ENCODE results near the gene KNL1. TPM values are rescaled to one million over a fixed set of nuclear protein-coding genes. Genes with fewer than 3 reads are reported as not detected.
A peak's percentile ranks its signal among the peaks of the same experiment; 100 is the strongest.

Gene KNL1
- total and polyA plus RNA-seq, 5 donors from 2014 or later: 0.46 to 9.7 (median 1.4) TPM

DNA sequence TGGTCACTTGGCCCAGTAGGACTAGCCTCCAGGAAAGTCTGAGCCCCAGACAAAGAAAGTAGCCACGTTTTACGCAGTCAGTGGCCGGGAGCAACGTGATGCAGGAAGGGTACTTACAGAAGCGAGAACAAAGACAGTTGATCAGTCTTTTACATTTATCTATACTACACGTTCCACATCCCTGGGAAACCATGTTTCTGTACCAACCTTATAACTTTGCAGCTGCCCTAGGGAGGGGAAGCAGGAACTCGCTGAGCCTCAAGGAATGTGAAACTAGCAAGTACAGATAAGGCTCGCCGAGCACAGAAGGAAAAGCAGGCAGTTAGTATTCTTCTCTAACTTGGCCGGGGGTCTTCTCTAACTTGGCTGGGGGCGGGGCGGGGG lies 3.4 kb upstream of the KNL1 start:
- peaks cover 15 to 39% (median 19%) of the 10 kb centered on the region in 4 donors for H3K4me1 Mint-ChIP-seq
- Histone ChIP-seq H3K4me1 (ENCODE audit: control insufficient read depth, insufficient read depth, low read length, poor library complexity, severe bottlenecking) (peaks cover 25% of the 10 kb centered on the region), H3K36me3 (ENCODE audit: control insufficient read depth, insufficient read depth, low read length) (no peaks in the 10 kb centered on the region), H3K27me3 (ENCODE audit: control insufficient read depth, insufficient read depth, low read length) (peaks cover 2% of the 10 kb centered on the region), H3K27ac (ENCODE audit: insufficient read depth, low read length, poor library complexity, severe bottlenecking) (no peak overlapping the region), H3K9me3 (ENCODE audit: control insufficient read depth in 2 of 2, low read length in 2 of 2) (no peaks in the 10 kb centered on the region), H3K4me3 (ENCODE audit: low read depth, low read length) (peak overlapping the region; percentile 82)
- H3K4me3 Mint-ChIP-seq: peak overlapping the region; percentile 61 to 93 (median 88)
- peak overlapping the region in 2 of 3 donors; percentile 16 to 84 for H3K27ac Mint-ChIP-seq
- no peaks in the 10 kb centered on the region for H3K36me3 Mint-ChIP-seq
- peaks cover 17% of the 10 kb centered on the region for H3K27me3 Mint-ChIP-seq
- no peaks in the 10 kb centered on the region for H3K9me3 Mint-ChIP-seq
- ATAC-seq (ENCODE audit: low read depth in 2 of 2) (no peak), DNase-seq (no peak)

DNA sequence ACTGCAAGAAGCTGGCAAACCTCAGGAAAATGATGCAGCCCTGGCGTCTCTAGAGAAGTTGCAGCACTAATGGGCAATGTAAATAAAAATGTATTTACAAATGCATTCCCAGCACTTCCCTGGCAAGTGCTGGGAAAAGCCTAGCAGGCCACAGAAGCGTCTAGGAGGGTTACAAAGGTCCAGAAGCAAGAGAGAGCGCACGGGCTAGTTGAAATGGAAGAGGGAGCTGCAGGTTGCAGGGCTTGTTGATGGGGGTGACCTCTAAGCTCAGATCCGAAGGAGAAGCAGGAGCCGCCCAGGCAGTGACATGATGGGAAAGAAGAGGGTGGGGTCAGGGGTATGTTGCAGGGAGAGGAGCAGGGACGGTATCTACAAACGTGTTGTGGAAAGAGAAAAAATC lies 2.7 kb upstream of the KNL1 start:
- Histone ChIP-seq H3K27me3 (ENCODE audit: control insufficient read depth, insufficient read depth, low read length) (peaks cover 2% of the 10 kb centered on the region), H3K36me3 (ENCODE audit: control insufficient read depth, insufficient read depth, low read length) (no peaks in the 10 kb centered on the region), H3K4me3 (ENCODE audit: low read depth, low read length) (no peak overlapping the region), H3K4me1 (ENCODE audit: control insufficient read depth, insufficient read depth, low read length, poor library complexity, severe bottlenecking) (peaks cover 25% of the 10 kb centered on the region), H3K9me3 (ENCODE audit: control insufficient read depth in 2 of 2, low read length in 2 of 2) (no peaks in the 10 kb centered on the region), H3K27ac (ENCODE audit: insufficient read depth, low read length, poor library complexity, severe bottlenecking) (no peak overlapping the region)
- no peak for DNase-seq
- H3K9me3 Mint-ChIP-seq: no peaks in the 10 kb centered on the region
- H3K27me3 Mint-ChIP-seq: peaks cover 14% of the 10 kb centered on the region
- no peak for ATAC-seq (ENCODE audit: low read depth in 2 of 2)
- H3K36me3 Mint-ChIP-seq: no peaks in the 10 kb centered on the region
- peak overlapping the region in 2 of 3 donors; percentile 78 to 90 for H3K27ac Mint-ChIP-seq
- peak overlapping the region in 3 of 4 donors; percentile 17 to 50 (median 22) for H3K4me3 Mint-ChIP-seq
- peaks cover 15 to 40% (median 19%) of the 10 kb centered on the region in 4 donors for H3K4me1 Mint-ChIP-seq

DNA sequence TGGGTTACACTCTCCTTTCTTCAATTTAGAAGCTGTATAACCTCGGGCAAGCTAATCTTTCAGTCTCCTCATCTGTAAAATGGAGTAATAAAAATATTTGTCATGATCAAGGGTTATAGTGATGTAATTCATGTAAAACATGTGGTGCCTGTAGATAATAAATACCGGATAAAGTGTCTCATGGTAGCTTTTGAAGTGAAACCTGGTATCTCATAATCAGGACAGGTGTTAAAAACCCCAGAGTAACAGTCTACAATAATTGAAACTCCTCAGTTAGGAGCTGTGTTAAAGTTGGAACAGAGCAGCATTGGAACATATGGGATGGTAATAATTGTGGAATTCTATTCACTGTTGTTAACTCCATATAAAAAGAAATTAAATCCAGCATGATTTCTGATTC lies 884 bp upstream of the KNL1 start:
- Mint-ChIP-seq H3K9me3 (no peaks in the 10 kb centered on the region), H3K4me1 (peaks cover 15 to 40% (median 19%) of the 10 kb centered on the region in 4 donors), H3K4me3 (peak overlapping the region; percentile 88 to 98 (median 95)), H3K36me3 (no peaks in the 10 kb centered on the region), H3K27me3 (peaks cover 10% of the 10 kb centered on the region), H3K27ac (peak overlapping the region; percentile 89 to 100 (median 99))
- no peaks in the 10 kb centered on the region for H3K9me3 ChIP-seq (ENCODE audit: control insufficient read depth in 2 of 2, low read length in 2 of 2)
- H3K27me3 ChIP-seq (ENCODE audit: control insufficient read depth, insufficient read depth, low read length): peaks cover 2% of the 10 kb centered on the region
- peak; percentile 25 to 29 for ATAC-seq (ENCODE audit: low read depth in 2 of 2)
- peak overlapping the region; percentile 99 for H3K4me3 ChIP-seq (ENCODE audit: low read depth, low read length)
- peak overlapping the region; percentile 95 for H3K27ac ChIP-seq (ENCODE audit: insufficient read depth, low read length, poor library complexity, severe bottlenecking)
- H3K4me1 ChIP-seq (ENCODE audit: control insufficient read depth, insufficient read depth, low read length, poor library complexity, severe bottlenecking): peaks cover 25% of the 10 kb centered on the region
- H3K36me3 ChIP-seq (ENCODE audit: control insufficient read depth, insufficient read depth, low read length): no peaks in the 10 kb centered on the region
- DNase-seq: peak in 2 of 3 donors; percentile 42 to 66

- Histone ChIP-seq H3K36me3 (ENCODE audit: control insufficient read depth, insufficient read depth, low read length) (no peaks in the 10 kb centered on the region), H3K27me3 (ENCODE audit: control insufficient read depth, insufficient read depth, low read length) (no peaks in the 10 kb centered on the region), H3K4me3 (ENCODE audit: low read depth, low read length) (peak overlapping the region; percentile 99), H3K4me1 (ENCODE audit: control insufficient read depth, insufficient read depth, low read length, poor library complexity, severe bottlenecking) (peaks cover 28% of the 10 kb centered on the region), H3K9me3 (ENCODE audit: control insufficient read depth in 2 of 2, low read length in 2 of 2) (no peaks in the 10 kb centered on the region), H3K27ac (ENCODE audit: insufficient read depth, low read length, poor library complexity, severe bottlenecking) (peak overlapping the region; percentile 95)
- Mint-ChIP-seq H3K36me3 (no peaks in the 10 kb centered on the region), H3K9me3 (no peaks in the 10 kb centered on the region), H3K4me3 (peak overlapping the region; percentile 88 to 98 (median 95)), H3K27me3 (peaks cover 10% of the 10 kb centered on the region), H3K27ac (peak overlapping the region; percentile 89 to 100 (median 99)), H3K4me1 (peaks cover 14 to 40% (median 19%) of the 10 kb centered on the region in 4 donors)
- ATAC-seq (ENCODE audit: low read depth in 2 of 2) (peak; percentile 28 to 44), DNase-seq (no peak)
Measured at GRCh38 chr15:40594429-40594836, 384 bp downstream of the KNL1 start.

DNA sequence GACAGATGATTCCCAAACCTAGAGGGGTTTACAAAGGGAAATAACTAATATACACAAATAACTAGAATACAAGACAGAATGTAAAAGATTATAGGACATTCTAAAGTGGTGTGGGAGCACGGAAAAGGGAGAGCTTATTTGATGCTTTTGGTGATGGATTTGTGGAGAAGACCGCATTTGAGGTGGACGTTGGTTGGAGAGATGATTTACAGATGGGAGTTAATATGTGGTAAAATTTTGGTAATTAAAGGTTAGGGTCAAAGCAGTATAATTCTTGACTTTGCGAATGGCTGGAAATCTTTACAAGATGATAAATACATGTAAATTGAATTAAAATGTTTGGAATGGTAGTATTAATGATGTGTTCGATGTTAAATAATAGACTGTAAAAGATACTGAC lies 1.2 kb downstream of the KNL1 start:
- H3K27ac Mint-ChIP-seq: peak overlapping the region in 2 of 3 donors; percentile 99 to 100
- H3K4me3 ChIP-seq (ENCODE audit: low read depth, low read length): peak overlapping the region; percentile 99
- peak overlapping the region; percentile 95 for H3K27ac ChIP-seq (ENCODE audit: insufficient read depth, low read length, poor library complexity, severe bottlenecking)
- no peaks in the 10 kb centered on the region for H3K9me3 Mint-ChIP-seq
- no peaks in the 10 kb centered on the region for H3K36me3 ChIP-seq (ENCODE audit: control insufficient read depth, insufficient read depth, low read length)
- peaks cover 10% of the 10 kb centered on the region for H3K27me3 Mint-ChIP-seq
- DNase-seq (no peak), ATAC-seq (ENCODE audit: low read depth in 2 of 2) (no peak)
- no peaks in the 10 kb centered on the region for H3K9me3 ChIP-seq (ENCODE audit: control insufficient read depth in 2 of 2, low read length in 2 of 2)
- H3K36me3 Mint-ChIP-seq: no peaks in the 10 kb centered on the region
- no peaks in the 10 kb centered on the region for H3K27me3 ChIP-seq (ENCODE audit: control insufficient read depth, insufficient read depth, low read length)
- H3K4me1 ChIP-seq (ENCODE audit: control insufficient read depth, insufficient read depth, low read length, poor library complexity, severe bottlenecking): peaks cover 23% of the 10 kb centered on the region
- H3K4me1 Mint-ChIP-seq: peaks cover 10 to 33% (median 22%) of the 10 kb centered on the region in 4 donors
- peak overlapping the region; percentile 88 to 98 (median 95) for H3K4me3 Mint-ChIP-seq

DNA sequence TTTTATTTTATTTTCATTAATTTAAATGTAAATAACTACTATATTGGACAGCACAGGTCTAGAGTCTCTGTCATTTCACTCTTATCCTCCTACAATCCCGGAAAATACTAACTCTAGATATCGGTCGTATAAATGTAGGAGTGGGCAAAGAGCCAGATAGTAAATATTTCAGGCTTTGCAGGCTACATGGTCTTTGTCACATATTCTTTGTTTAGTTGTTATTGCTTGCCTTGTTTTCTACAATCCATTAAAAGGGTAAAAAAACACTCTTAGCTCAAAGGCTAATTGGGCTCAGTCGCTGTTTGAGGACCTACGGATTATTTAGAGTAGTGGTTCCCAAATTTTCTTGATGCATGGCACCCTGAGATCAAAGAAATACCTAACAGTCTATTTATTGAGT lies 1.7 kb downstream of the KNL1 start:
- Mint-ChIP-seq H3K4me3 (peak overlapping the region in 1 of 4 donors; percentile 68), H3K36me3 (no peaks in the 10 kb centered on the region), H3K4me1 (peaks cover 10 to 34% (median 24%) of the 10 kb centered on the region in 4 donors), H3K27me3 (peaks cover 10% of the 10 kb centered on the region), H3K9me3 (no peaks in the 10 kb centered on the region), H3K27ac (no peak overlapping the region)
- DNase-seq (no peak), ATAC-seq (ENCODE audit: low read depth in 2 of 2) (no peak)
- peaks cover 23% of the 10 kb centered on the region for H3K4me1 ChIP-seq (ENCODE audit: control insufficient read depth, insufficient read depth, low read length, poor library complexity, severe bottlenecking)
- no peaks in the 10 kb centered on the region for H3K27me3 ChIP-seq (ENCODE audit: control insufficient read depth, insufficient read depth, low read length)
- H3K4me3 ChIP-seq (ENCODE audit: low read depth, low read length): no peak overlapping the region
- H3K9me3 ChIP-seq (ENCODE audit: control insufficient read depth in 2 of 2, low read length in 2 of 2): no peaks in the 10 kb centered on the region
- no peak overlapping the region for H3K27ac ChIP-seq (ENCODE audit: insufficient read depth, low read length, poor library complexity, severe bottlenecking)
- H3K36me3 ChIP-seq (ENCODE audit: control insufficient read depth, insufficient read depth, low read length): no peaks in the 10 kb centered on the region

DNA sequence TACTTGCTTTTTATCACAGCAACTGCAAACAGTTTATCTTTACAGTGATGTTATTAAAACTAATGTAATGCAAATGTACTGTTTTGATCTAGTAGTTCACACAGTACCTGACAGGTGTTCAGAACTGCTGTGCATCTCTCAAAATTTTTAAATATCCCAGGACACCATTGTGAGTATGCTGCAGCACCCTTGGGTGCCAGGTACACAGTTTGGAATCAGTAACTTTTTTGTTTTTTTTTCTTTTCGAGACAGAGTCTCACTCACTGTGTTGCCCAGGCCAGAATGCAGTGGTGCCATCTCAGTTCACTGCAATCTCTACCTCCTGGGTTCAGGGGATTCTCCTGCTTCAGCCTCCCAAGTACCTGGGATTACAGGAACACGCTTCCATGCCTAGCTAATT lies 3.0 kb downstream of the KNL1 start:
- ATAC-seq (ENCODE audit: low read depth in 2 of 2) (no peak), DNase-seq (no peak)
- Histone ChIP-seq H3K4me3 (ENCODE audit: low read depth, low read length) (no peak overlapping the region), H3K4me1 (ENCODE audit: control insufficient read depth, insufficient read depth, low read length, poor library complexity, severe bottlenecking) (peaks cover 23% of the 10 kb centered on the region), H3K27ac (ENCODE audit: insufficient read depth, low read length, poor library complexity, severe bottlenecking) (no peak overlapping the region), H3K36me3 (ENCODE audit: control insufficient read depth, insufficient read depth, low read length) (no peaks in the 10 kb centered on the region), H3K9me3 (ENCODE audit: control insufficient read depth in 2 of 2, low read length in 2 of 2) (no peaks in the 10 kb centered on the region), H3K27me3 (ENCODE audit: control insufficient read depth, insufficient read depth, low read length) (no peaks in the 10 kb centered on the region)
- Mint-ChIP-seq H3K27me3 (peaks cover 10% of the 10 kb centered on the region), H3K27ac (no peak overlapping the region), H3K36me3 (no peaks in the 10 kb centered on the region), H3K4me1 (peaks cover 10 to 35% (median 25%) of the 10 kb centered on the region in 4 donors), H3K4me3 (peak overlapping the region in 2 of 4 donors; percentile 62 to 64), H3K9me3 (no peaks in the 10 kb centered on the region)

DNA sequence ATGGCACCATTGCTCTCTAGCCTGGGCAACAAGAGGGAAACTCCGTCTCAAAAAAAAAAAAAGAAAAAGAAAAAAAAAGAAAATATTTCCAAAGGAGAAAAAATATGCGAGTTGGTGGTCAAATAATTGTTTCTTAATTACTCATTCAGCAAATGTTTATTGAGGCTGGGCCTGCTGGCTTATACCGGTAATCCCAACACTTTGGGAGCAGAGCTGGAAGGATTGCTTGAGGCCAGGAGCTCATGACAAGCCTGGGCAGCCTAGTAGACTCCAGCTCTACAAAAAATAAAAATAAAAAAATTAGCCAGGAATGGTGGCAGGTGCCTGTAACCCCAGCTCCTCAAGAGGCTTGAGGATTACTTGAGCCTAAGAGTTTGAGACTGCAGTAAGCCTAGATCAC lies 4.1 kb downstream of the KNL1 start:
- H3K36me3 Mint-ChIP-seq: no peaks in the 10 kb centered on the region
- no peak for ATAC-seq (ENCODE audit: low read depth in 2 of 2)
- H3K9me3 Mint-ChIP-seq: no peaks in the 10 kb centered on the region

More for the DNA sequence above, 4.1 kb downstream of the KNL1 start:
- no peaks in the 10 kb centered on the region for H3K36me3 ChIP-seq (ENCODE audit: control insufficient read depth, insufficient read depth, low read length)
- H3K4me1 ChIP-seq (ENCODE audit: control insufficient read depth, insufficient read depth, low read length, poor library complexity, severe bottlenecking): peaks cover 17% of the 10 kb centered on the region
- H3K27me3 Mint-ChIP-seq: peaks cover 9% of the 10 kb centered on the region
- no peak overlapping the region for H3K4me3 Mint-ChIP-seq
- no peak overlapping the region for H3K27ac ChIP-seq (ENCODE audit: insufficient read depth, low read length, poor library complexity, severe bottlenecking)
- no peaks in the 10 kb centered on the region for H3K27me3 ChIP-seq (ENCODE audit: control insufficient read depth, insufficient read depth, low read length)
- no peak for DNase-seq
- H3K4me3 ChIP-seq (ENCODE audit: low read depth, low read length): no peak overlapping the region
- peaks cover 5 to 28% (median 20%) of the 10 kb centered on the region in 4 donors for H3K4me1 Mint-ChIP-seq
- no peak overlapping the region for H3K27ac Mint-ChIP-seq
- H3K9me3 ChIP-seq (ENCODE audit: control insufficient read depth in 2 of 2, low read length in 2 of 2): no peaks in the 10 kb centered on the region

All from CD4-positive, CD25-positive, alpha-beta regulatory T cell (primary cell).